Activated naive CD4-positive, alpha-beta T cell treated with Interleukin-2 at 50 U/mL for 16 hours (primary cell): ENCODE measurements around the gene HRH3.

ENCODE experiments used
- DNase-seq: peaks from one replicate; pipeline ENCODE4 v3.0.0-alpha.2; 2020

Gene HRH3

GRCh38 chr20:62228982-62229545 is 9.0 kb upstream of the HRH3 start:
- DNase-seq = no peak

- DNase-seq = no peak
These were observed 8.2 kb upstream of the HRH3 start for GRCh38 chr20:62227977-62228958.

- DNase-seq = no peak
These were observed 7.5 kb upstream of the HRH3 start for GRCh38 chr20:62227591-62227976.

GRCh38 chr20:62226707-62227590 is 6.9 kb upstream of the HRH3 start:
- no peak for DNase-seq

GRCh38 chr20:62225820-62226635 is 6.0 kb upstream of the HRH3 start:
- DNase-seq = no peak

GRCh38 chr20:62225026-62225425 is 4.9 kb upstream of the HRH3 start:
- DNase-seq = no peak

- no peak for DNase-seq
These were observed 4.2 kb upstream of the HRH3 start for GRCh38 chr20:62224113-62224855.

GRCh38 chr20:62223571-62223970 is 3.5 kb upstream of the HRH3 start:
- DNase-seq = no peak

- no peak for DNase-seq
These were observed 2.9 kb upstream of the HRH3 start for GRCh38 chr20:62222972-62223371.

GRCh38 chr20:62222266-62222850 is 2.3 kb upstream of the HRH3 start:
- no peak for DNase-seq

- DNase-seq = no peak
These were observed 839 bp upstream of the HRH3 start for GRCh38 chr20:62220666-62221568.

GRCh38 chr20:62219101-62219991 is 732 bp downstream of the HRH3 start:
- DNase-seq = no peak

GRCh38 chr20:62217913-62218773 is 1.9 kb downstream of the HRH3 start:
- DNase-seq = no peak

- no peak for DNase-seq
These were observed 3.2 kb downstream of the HRH3 start for GRCh38 chr20:62216636-62217566.

GRCh38 chr20:62215991-62216635 is 4.0 kb downstream of the HRH3 start:
- no peak for DNase-seq
